HepG2 (cell line): ENCODE results near the gene PBOV1. TPM values are rescaled to one million over a fixed set of nuclear protein-coding genes. Genes with fewer than 3 reads are reported as not detected.

ENCODE experiments used
- DPF2 ChIP-seq: sonication (generic); formaldehyde crosslinking; IDR thresholded peaks from 2 replicates; pipeline ENCODE4 v1.4.0; 2020; ENCODE audit warnings: mild to moderate bottlenecking, low read depth, missing genetic modification reagents, borderline replicate concordance
- E2F2 ChIP-seq: sonication (generic); formaldehyde crosslinking; IDR thresholded peaks from 2 replicates; pipeline ENCODE4 v1.4.0; 2020; ENCODE audit warnings: missing genetic modification reagents, borderline replicate concordance
- IKZF4 ChIP-seq: sonication (generic); formaldehyde crosslinking; IDR thresholded peaks from 2 replicates; pipeline ENCODE4 v1.5.1; 2020; ENCODE audit warnings: borderline replicate concordance, mild to moderate bottlenecking, low read depth, missing genetic modification reagents; ENCODE audit errors: not compliant biosample characterization
- KIAA2018 ChIP-seq: sonication (generic); formaldehyde crosslinking; IDR thresholded peaks from 2 replicates; pipeline ENCODE4 v1.5.0; 2020; ENCODE audit warnings: mild to moderate bottlenecking, missing genetic modification reagents, borderline replicate concordance
- LCORL ChIP-seq, 2 experiments: fragments of 450-650 bp in 1 of 2; sonication (generic) in 1 of 2; formaldehyde crosslinking in 1 of 2; IDR thresholded peaks; 2 replicates each; pipeline versions ENCODE4 v1.5.0 to v1.6.1; 2017 to 2020; ENCODE audit warnings: antibody characterized with exemption in 1 of 2, missing genetic modification reagents in 1 of 2
- PHF8 ChIP-seq: sonication (generic); formaldehyde crosslinking; IDR thresholded peaks from 2 replicates; pipeline ENCODE4 v1.5.0; 2020; ENCODE audit warnings: missing genetic modification reagents
- PLSCR1 ChIP-seq: sonication (generic); formaldehyde crosslinking; IDR thresholded peaks from 2 replicates; pipeline ENCODE4 v1.5.0; 2020; ENCODE audit warnings: missing genetic modification reagents, mild to moderate bottlenecking, borderline replicate concordance
- RAD21 ChIP-seq: fragments of 450-650 bp; formaldehyde crosslinking; IDR thresholded peaks from 2 replicates; pipeline ENCODE4 v1.5.0; 2020; ENCODE audit warnings: mild to moderate bottlenecking
- RFX3 ChIP-seq: IDR thresholded peaks from 2 replicates; pipeline ENCODE4 v1.6.1; 2016; ENCODE audit warnings: missing biosample characterization, missing genetic modification reagents
- SRSF1 ChIP-seq: fragments of 200-400 bp; formaldehyde crosslinking; optimal IDR thresholded peaks from 2 replicates; pipeline ENCODE3; 2017; ENCODE audit warnings: mild to moderate bottlenecking, low read depth, low read length, moderate library complexity
- TRIM22 ChIP-seq: fragments of 450-650 bp; IDR thresholded peaks from 2 replicates; pipeline ENCODE4 v1.6.1; 2017
- U2AF1 ChIP-seq: fragments of 200-400 bp; formaldehyde crosslinking; optimal IDR thresholded peaks from 2 replicates; pipeline ENCODE3; 2017; ENCODE audit warnings: mild to moderate bottlenecking, low read depth, low read length
- ZMAT3 ChIP-seq: sonication (generic); formaldehyde crosslinking; conservative IDR thresholded peaks from 2 replicates; pipeline ENCODE4 v1.7.0; 2021; ENCODE audit warnings: missing genetic modification reagents
- ZNF552 ChIP-seq: sonication (generic); formaldehyde crosslinking; IDR thresholded peaks from 2 replicates; pipeline ENCODE4 v1.9.0; 2022; ENCODE audit warnings: missing genetic modification reagents, mild to moderate bottlenecking, borderline replicate concordance
- ZNF749 ChIP-seq: sonication (generic); formaldehyde crosslinking; IDR thresholded peaks from 2 replicates; pipeline ENCODE4 v1.8.0; 2022; ENCODE audit warnings: mild to moderate bottlenecking, missing genetic modification reagents, moderate library complexity, borderline replicate concordance
- ZNF775 ChIP-seq: sonication (generic); formaldehyde crosslinking; IDR thresholded peaks from 2 replicates; pipeline ENCODE4 v1.4.0; 2020; ENCODE audit warnings: missing genetic modification reagents, mild to moderate bottlenecking, moderate library complexity, borderline replicate concordance
- polyA plus RNA-seq, 8 experiments: library from polyadenylated mRNA; depleted of rRNA in 3 of 8; stranded (reverse) in 7 of 8; unstranded in 1 of 8; fragments of >200 nt; fragmentation: Illumina TruSeq in 4 of 8; extraction: Trizol in 4 of 8; gene quantifications; 2 replicates each; pipeline versions ENCODE4 v1.2.1 to v1.2.3, GENCODE V29; 2011 to 2016; ENCODE audit warnings: low read depth in 4 of 8, missing spikeins in 1 of 8, mixed read lengths in 1 of 8; ENCODE audit not compliant: insufficient read depth in 1 of 8
- total RNA-seq, 5 experiments: library from RNA; depleted of rRNA; stranded (reverse); fragments of >200 nt; fragmentation: Illumina TruSeq; extraction: Trizol; gene quantifications; 2 replicates each; pipeline ENCODE4 v1.2.3, GENCODE V29; 2016; ENCODE audit warnings: low read depth in 1 of 5

The PBOV1 gene
- total and polyA plus RNA-seq, 2 of the 13 experiments (the other 11 are each of a cell fraction or from before 2014, with no cell fraction given): not detected

- TF ChIP-seq KIAA2018 (CRISPR knock-in tag) (no peak), LCORL (IDR thresholded peaks at IDR 0.05) (no peak), LCORL (CRISPR knock-in tag; IDR thresholded peaks at IDR 0.05) (peak; percentile 94), SRSF1 (no peak), TRIM22 (no peak), ZNF775 (CRISPR knock-in tag) (no peak), PHF8 (CRISPR knock-in tag) (0 out of 2 replicates have a peak, but pooled peaks have one; percentile 42), ZNF749 (no peak), ZMAT3 (no peak; the same call in 1 of the 2 replicates), RFX3 (CRISPR knock-in tag) (no peak), DPF2 (CRISPR knock-in tag) (peak; percentile 83), PLSCR1 (no peak), RAD21 (CRISPR knock-in tag) (no peak), U2AF1 (no peak), E2F2 (CRISPR knock-in tag) (no peak), ZNF552 (CRISPR knock-in tag) (no peak), IKZF4 (CRISPR knock-in tag) (no peak)
These were observed 4.7 kb upstream of the PBOV1 start (continued) for GRCh38 chr6:138222901-138223546.
